ENCODE data around the gene CALN1. TPM values are rescaled to one million over a fixed set of nuclear protein-coding genes. Genes with fewer than 3 reads are reported as not detected.

CALN1 gene
- total and polyA plus RNA-seq, 2 experiments from 2014 or later: 7.6 to 14.5 TPM

GRCh38 chr7:71801976-71802375 lies 610.2 kb downstream of the CALN1 start:
- Histone ChIP-seq H3K27ac (ENCODE audit: low read depth) (no peak overlapping the region), H3K9me2 (ENCODE audit: insufficient read depth) (no peaks in the 10 kb centered on the region), H3K36me3 (ENCODE audit: insufficient read depth) (no peaks in the 10 kb centered on the region), H3K4me2 (no peak overlapping the region), H4K20me1 (replicated peaks; ENCODE audit: insufficient read depth) (no peaks in the 10 kb centered on the region), H3K79me2 (replicated peaks; ENCODE audit: insufficient read depth) (no peaks in the 10 kb centered on the region), H3K4me1 (ENCODE audit: insufficient read depth) (no peaks in the 10 kb centered on the region), H3F3A (replicated peaks; ENCODE audit: low read depth) (no peaks in the 10 kb centered on the region), H2AFZ (no peak overlapping the region), H3K27me3 (ENCODE audit: insufficient read depth) (no peaks in the 10 kb centered on the region), H3K4me3 (no peak overlapping the region)
- Mint-ChIP-seq H3K27ac (no peak overlapping the region), H3K4me3 (no peak overlapping the region), H3K36me3 (ENCODE audit: low read depth) (peaks cover 13% of the 10 kb centered on the region), H3K27me3 (ENCODE audit: insufficient read depth, low read depth, poor library complexity) (peaks cover 5% of the 10 kb centered on the region), H3K4me1 (no peaks in the 10 kb centered on the region), H3K9me3 (peaks cover 12% of the 10 kb centered on the region; the same call in 2 of the 3 replicates)
- TF ChIP-seq REST (IDR thresholded peaks at IDR 0.05; ENCODE audit: unreplicated experiment): no peak
- TF ChIP-seq POLR2AphosphoS5 (IDR thresholded peaks at IDR 0.05; ENCODE audit: low read depth): no peak
- no peak for TF ChIP-seq CREB1 (CRISPR knock-in tag; IDR thresholded peaks at IDR 0.05; ENCODE audit: low read depth)
- TF ChIP-seq, protein P1, sequence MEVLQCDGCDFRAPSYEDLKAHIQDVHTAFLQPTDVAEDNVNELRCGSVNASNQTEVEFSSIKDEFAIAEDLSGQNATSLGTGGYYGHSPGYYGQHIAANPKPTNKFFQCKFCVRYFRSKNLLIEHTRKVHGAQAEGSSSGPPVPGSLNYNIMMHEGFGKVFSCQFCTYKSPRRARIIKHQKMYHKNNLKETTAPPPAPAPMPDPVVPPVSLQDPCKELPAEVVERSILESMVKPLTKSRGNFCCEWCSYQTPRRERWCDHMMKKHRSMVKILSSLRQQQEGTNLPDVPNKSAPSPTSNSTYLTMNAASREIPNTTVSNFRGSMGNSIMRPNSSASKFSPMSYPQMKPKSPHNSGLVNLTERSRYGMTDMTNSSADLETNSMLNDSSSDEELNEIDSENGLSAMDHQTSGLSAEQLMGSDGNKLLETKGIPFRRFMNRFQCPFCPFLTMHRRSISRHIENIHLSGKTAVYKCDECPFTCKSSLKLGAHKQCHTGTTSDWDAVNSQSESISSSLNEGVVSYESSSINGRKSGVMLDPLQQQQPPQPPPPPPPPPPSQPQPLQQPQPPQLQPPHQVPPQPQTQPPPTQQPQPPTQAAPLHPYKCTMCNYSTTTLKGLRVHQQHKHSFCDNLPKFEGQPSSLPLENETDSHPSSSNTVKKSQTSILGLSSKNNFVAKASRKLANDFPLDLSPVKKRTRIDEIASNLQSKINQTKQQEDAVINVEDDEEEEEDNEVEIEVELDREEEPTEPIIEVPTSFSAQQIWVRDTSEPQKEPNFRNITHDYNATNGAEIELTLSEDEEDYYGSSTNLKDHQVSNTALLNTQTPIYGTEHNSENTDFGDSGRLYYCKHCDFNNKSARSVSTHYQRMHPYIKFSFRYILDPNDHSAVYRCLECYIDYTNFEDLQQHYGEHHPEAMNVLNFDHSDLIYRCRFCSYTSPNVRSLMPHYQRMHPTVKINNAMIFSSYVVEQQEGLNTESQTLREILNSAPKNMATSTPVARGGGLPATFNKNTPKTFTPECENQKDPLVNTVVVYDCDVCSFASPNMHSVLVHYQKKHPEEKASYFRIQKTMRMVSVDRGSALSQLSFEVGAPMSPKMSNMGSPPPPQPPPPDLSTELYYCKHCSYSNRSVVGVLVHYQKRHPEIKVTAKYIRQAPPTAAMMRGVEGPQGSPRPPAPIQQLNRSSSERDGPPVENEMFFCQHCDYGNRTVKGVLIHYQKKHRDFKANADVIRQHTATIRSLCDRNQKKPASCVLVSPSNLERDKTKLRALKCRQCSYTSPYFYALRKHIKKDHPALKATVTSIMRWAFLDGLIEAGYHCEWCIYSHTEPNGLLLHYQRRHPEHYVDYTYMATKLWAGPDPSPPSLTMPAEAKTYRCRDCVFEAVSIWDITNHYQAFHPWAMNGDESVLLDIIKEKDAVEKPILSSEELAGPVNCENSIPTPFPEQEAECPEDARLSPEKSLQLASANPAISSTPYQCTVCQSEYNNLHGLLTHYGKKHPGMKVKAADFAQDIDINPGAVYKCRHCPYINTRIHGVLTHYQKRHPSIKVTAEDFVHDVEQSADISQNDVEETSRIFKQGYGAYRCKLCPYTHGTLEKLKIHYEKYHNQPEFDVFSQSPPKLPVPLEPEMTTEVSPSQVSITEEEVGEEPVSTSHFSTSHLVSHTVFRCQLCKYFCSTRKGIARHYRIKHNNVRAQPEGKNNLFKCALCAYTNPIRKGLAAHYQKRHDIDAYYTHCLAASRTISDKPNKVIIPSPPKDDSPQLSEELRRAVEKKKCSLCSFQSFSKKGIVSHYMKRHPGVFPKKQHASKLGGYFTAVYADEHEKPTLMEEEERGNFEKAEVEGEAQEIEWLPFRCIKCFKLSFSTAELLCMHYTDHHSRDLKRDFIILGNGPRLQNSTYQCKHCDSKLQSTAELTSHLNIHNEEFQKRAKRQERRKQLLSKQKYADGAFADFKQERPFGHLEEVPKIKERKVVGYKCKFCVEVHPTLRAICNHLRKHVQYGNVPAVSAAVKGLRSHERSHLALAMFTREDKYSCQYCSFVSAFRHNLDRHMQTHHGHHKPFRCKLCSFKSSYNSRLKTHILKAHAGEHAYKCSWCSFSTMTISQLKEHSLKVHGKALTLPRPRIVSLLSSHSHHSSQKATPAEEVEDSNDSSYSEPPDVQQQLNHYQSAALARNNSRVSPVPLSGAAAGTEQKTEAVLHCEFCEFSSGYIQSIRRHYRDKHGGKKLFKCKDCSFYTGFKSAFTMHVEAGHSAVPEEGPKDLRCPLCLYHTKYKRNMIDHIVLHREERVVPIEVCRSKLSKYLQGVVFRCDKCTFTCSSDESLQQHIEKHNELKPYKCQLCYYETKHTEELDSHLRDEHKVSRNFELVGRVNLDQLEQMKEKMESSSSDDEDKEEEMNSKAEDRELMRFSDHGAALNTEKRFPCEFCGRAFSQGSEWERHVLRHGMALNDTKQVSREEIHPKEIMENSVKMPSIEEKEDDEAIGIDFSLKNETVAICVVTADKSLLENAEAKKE (CRISPR knock-in tag; IDR thresholded peaks at IDR 0.05): no peak
- TF ChIP-seq EZH2phosphoT487 (IDR thresholded peaks at IDR 0.05; ENCODE audit: unreplicated experiment): no peak
- TF ChIP-seq, protein P2, sequence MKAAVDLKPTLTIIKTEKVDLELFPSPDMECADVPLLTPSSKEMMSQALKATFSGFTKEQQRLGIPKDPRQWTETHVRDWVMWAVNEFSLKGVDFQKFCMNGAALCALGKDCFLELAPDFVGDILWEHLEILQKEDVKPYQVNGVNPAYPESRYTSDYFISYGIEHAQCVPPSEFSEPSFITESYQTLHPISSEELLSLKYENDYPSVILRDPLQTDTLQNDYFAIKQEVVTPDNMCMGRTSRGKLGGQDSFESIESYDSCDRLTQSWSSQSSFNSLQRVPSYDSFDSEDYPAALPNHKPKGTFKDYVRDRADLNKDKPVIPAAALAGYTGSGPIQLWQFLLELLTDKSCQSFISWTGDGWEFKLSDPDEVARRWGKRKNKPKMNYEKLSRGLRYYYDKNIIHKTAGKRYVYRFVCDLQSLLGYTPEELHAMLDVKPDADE (IDR thresholded peaks at IDR 0.05): no peak
- no peak for TF ChIP-seq JUNB (IDR thresholded peaks at IDR 0.05; ENCODE audit: unreplicated experiment)
- no peak for TF ChIP-seq CTCF (conservative IDR thresholded peaks at IDR 0.05; ENCODE audit: low read depth in 2 of 2)
- TF ChIP-seq ZNF114 (CRISPR knock-in tag; IDR thresholded peaks at IDR 0.05): no peak
- ATAC-seq (no peak), DNase-seq (ENCODE audit: low spot score) (no peak)

All from GM23338 (cell line).